Ishikawa (cell line): Measurements from ENCODE around the gene JAG2.

ENCODE experiments used
- CEBPB ChIP-seq: IDR thresholded peaks from 2 replicates; pipeline ENCODE4 v1.6.1; 2012
- CREB1 ChIP-seq: IDR thresholded peaks from 2 replicates; pipeline ENCODE4 v1.6.1; 2012; ENCODE audit warnings: low read depth
- EGR1 ChIP-seq: IDR thresholded peaks from 2 replicates; pipeline ENCODE4 v1.6.1; 2012
- EP300 ChIP-seq: IDR thresholded peaks from 2 replicates; pipeline ENCODE4 v1.6.1; 2012; ENCODE audit warnings: borderline replicate concordance
- FOXM1 ChIP-seq: IDR thresholded peaks from 2 replicates; pipeline ENCODE4 v1.6.1; 2012; ENCODE audit warnings: low read depth, borderline replicate concordance
- MAX ChIP-seq: IDR thresholded peaks from 2 replicates; pipeline ENCODE4 v1.6.1; 2012
- NFIC ChIP-seq: IDR thresholded peaks from 2 replicates; pipeline ENCODE4 v1.6.1; 2012
- RAD21 ChIP-seq: IDR thresholded peaks from 2 replicates; pipeline ENCODE4 v1.6.1; 2012; ENCODE audit warnings: low read depth
- REST ChIP-seq: IDR thresholded peaks from 2 replicates; pipeline ENCODE4 v1.6.1; 2012; ENCODE audit warnings: low read depth, mild to moderate bottlenecking
- TAF1 ChIP-seq: IDR thresholded peaks from 2 replicates; pipeline ENCODE4 v1.6.1; 2012; ENCODE audit warnings: low read depth, mild to moderate bottlenecking
- TEAD4 ChIP-seq: IDR thresholded peaks from 2 replicates; pipeline ENCODE4 v1.6.1; 2012

The JAG2 gene

GRCh38 chr14:105091054-105091516 lies 77.5 kb downstream of the JAG2 start:
- TF ChIP-seq RAD21 (no peak), EP300 (no peak), FOXM1 (no peak), TEAD4 (no peak), MAX (no peak), TAF1 (no peak), EGR1 (no peak), NFIC (no peak), REST (no peak), CEBPB (no peak), CREB1 (no peak)
